ENCODE results near the gene TSFM.

Gene TSFM

GRCh38 chr12:57845478-57846284 lies 63.1 kb downstream of the TSFM start (continued):
- TF ChIP-seq ZNF548 (tag by site-specific recombination; IDR thresholded peaks at IDR 0.05) (no peak), GLI2 (tag by site-specific recombination; IDR thresholded peaks at IDR 0.05; ENCODE audit: borderline replicate concordance, low read depth) (no peak), ZNF423 (tag by site-specific recombination; IDR thresholded peaks at IDR 0.05) (peak; percentile 5; the same call in 1 of the 2 replicates), ZNF529 (tag by site-specific recombination; IDR thresholded peaks at IDR 0.05; ENCODE audit: insufficient replicate concordance) (no peak), ZNF146 (tag by site-specific recombination; IDR thresholded peaks at IDR 0.05) (no peak), BCL11A (tag by site-specific recombination; IDR thresholded peaks at IDR 0.05; ENCODE audit: low read depth) (no peak), ZNF473 (tag by site-specific recombination; IDR thresholded peaks at IDR 0.05) (no peak), OSR2 (tag by site-specific recombination; IDR thresholded peaks at IDR 0.05) (no peak), ZNF202 (tag by site-specific recombination; IDR thresholded peaks at IDR 0.05; ENCODE audit: borderline replicate concordance) (no peak), HIC1 (tag by site-specific recombination; IDR thresholded peaks at IDR 0.05) (peak; percentile 58), ZNF791 (tag by site-specific recombination; IDR thresholded peaks at IDR 0.05) (no peak), SETDB1 (IDR thresholded peaks at IDR 0.05; ENCODE audit: insufficient read length, low read length) (no peak), ZBTB44 (tag by site-specific recombination; IDR thresholded peaks at IDR 0.05) (no peak), YY1 (tag by site-specific recombination; IDR thresholded peaks at IDR 0.05) (no peak), GFI1B (tag by site-specific recombination; IDR thresholded peaks at IDR 0.05) (no peak), ZNF530 (tag by site-specific recombination; IDR thresholded peaks at IDR 0.05; ENCODE audit: low read depth) (no peak), YY2 (tag by site-specific recombination; IDR thresholded peaks at IDR 0.05) (no peak), ZNF626 (tag by site-specific recombination; IDR thresholded peaks at IDR 0.05) (no peak), SCRT1 (tag by site-specific recombination; IDR thresholded peaks at IDR 0.05; ENCODE audit: borderline replicate concordance) (no peak), PATZ1 (tag by site-specific recombination; IDR thresholded peaks at IDR 0.05) (peak; percentile 90), ZNF362 (tag by site-specific recombination; IDR thresholded peaks at IDR 0.05) (no peak), ZSCAN30 (tag by site-specific recombination; IDR thresholded peaks at IDR 0.05) (0 out of 2 replicates have a peak, but pooled peaks have one; percentile 43), ZNF140 (tag by site-specific recombination; IDR thresholded peaks at IDR 0.05) (no peak), ZNF701 (tag by site-specific recombination; IDR thresholded peaks at IDR 0.05) (no peak), ZNF274 (IDR thresholded peaks at IDR 0.05; ENCODE audit: low read length) (no peak), ZNF274 (tag by site-specific recombination; IDR thresholded peaks at IDR 0.05; ENCODE audit: borderline replicate concordance) (no peak), ZNF350 (tag by site-specific recombination; IDR thresholded peaks at IDR 0.05) (no peak), BCL6B (tag by site-specific recombination; IDR thresholded peaks at IDR 0.05) (no peak), ZNF324 (tag by site-specific recombination; IDR thresholded peaks at IDR 0.05) (no peak), TRIM28 (IDR thresholded peaks at IDR 0.05; ENCODE audit: borderline replicate concordance, low read length) (no peak), ZBTB20 (tag by site-specific recombination; IDR thresholded peaks at IDR 0.05) (peak; percentile 78), ZNF155 (tag by site-specific recombination; IDR thresholded peaks at IDR 0.05) (no peak), ZNF580 (tag by site-specific recombination; IDR thresholded peaks at IDR 0.05) (peak; percentile 8; the same call in 1 of the 2 replicates)

All from HEK293 (cell line).